HepG2 (cell line): ENCODE data around the gene NECAB2.

ENCODE experiments used
- ARNT ChIP-seq: fragments of 450-650 bp; IDR thresholded peaks from 2 replicates; pipeline ENCODE4 v1.6.1; 2017
- CREB1 ChIP-seq, 2 experiments: fragments of 450-650 bp in 1 of 2; IDR thresholded peaks; 2 replicates each; pipeline ENCODE4 v1.6.1; 2016 to 2017; ENCODE audit warnings: control low read depth in 1 of 2, mild to moderate bottlenecking in 1 of 2, missing compliant biosample characterization in 1 of 2, missing genetic modification characterization in 1 of 2
- MAFK ChIP-seq, 2 experiments: IDR thresholded peaks in 1 of 2; conservative IDR thresholded peaks in 1 of 2; 2 replicates each; pipeline ENCODE4 v1.6.1; 2011; ENCODE audit warnings: improper control_type of control experiment in 2 of 2, low read length in 2 of 2
- NONO ChIP-seq, 2 experiments: fragments of 450-650 bp in 1 of 2; sonication (generic) in 1 of 2; formaldehyde crosslinking in 1 of 2; IDR thresholded peaks in 1 of 2; conservative IDR thresholded peaks in 1 of 2; 2 replicates each; pipeline versions ENCODE4 v1.6.1 to v1.8.0; 2017 to 2022; ENCODE audit warnings: mild to moderate bottlenecking in 1 of 2, missing genetic modification reagents in 1 of 2, moderate library complexity in 1 of 2
- U2AF2 ChIP-seq: fragments of 200-400 bp; formaldehyde crosslinking; IDR thresholded peaks from 2 replicates; pipeline ENCODE4 v1.6.1; 2017; ENCODE audit warnings: low read depth, mild to moderate bottlenecking, low read length
- ZNF24 ChIP-seq: fragments of 450-650 bp; IDR thresholded peaks from 2 replicates; pipeline ENCODE4 v1.6.1; 2017; ENCODE audit warnings: antibody characterized with exemption, mild to moderate bottlenecking
- ZNF263 ChIP-seq: sonication (generic); formaldehyde crosslinking; IDR thresholded peaks from 2 replicates; pipeline ENCODE4 v1.4.0; 2020; ENCODE audit warnings: missing genetic modification reagents
- ZSCAN29 ChIP-seq: sonication (generic); formaldehyde crosslinking; conservative IDR thresholded peaks from 2 replicates; pipeline ENCODE4 v1.4.0; 2020; ENCODE audit warnings: mild to moderate bottlenecking, missing genetic modification reagents
- TF ChIP-seq, protein P1 (sequence below): sonication (generic); formaldehyde crosslinking; IDR thresholded peaks from 2 replicates; pipeline ENCODE4 v1.5.0; 2020; ENCODE audit warnings: mild to moderate bottlenecking, missing genetic modification reagents, moderate library complexity

DNA sequence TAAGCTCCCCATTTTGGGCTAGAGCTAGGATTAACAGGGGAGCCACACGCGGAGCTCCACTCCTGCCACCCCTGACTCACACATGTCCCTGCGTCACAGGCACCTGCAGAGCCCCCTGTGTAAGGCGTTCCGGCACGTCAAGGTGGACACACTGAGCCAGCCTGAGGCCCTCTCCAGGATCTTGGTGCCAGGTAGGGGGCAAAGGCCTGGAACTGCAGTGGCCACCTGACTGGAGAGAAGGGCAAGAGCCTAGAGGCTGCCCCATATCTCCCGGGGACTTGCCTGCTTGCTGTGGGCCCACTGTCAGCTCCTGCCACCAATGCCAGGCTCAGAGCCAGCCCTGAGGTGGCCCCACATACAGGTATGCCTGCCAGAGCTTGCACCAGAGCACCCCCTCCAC is 33.7 kb downstream of the NECAB2 start:
- TF ChIP-seq CREB1 (IDR thresholded peaks at IDR 0.05) (no peak), CREB1 (CRISPR knock-in tag; IDR thresholded peaks at IDR 0.05) (no peak), ZNF263 (CRISPR knock-in tag) (no peak), MAFK (conservative IDR thresholded peaks at IDR 0.05 in 1 of 2, IDR thresholded peaks at IDR 0.05 in 1 of 2; ENCODE audit: low read length in 2 of 2) (no peak), ZSCAN29 (CRISPR knock-in tag) (no peak), NONO (IDR thresholded peaks at IDR 0.05) (no peak), NONO (CRISPR knock-in tag; conservative IDR thresholded peaks at IDR 0.05) (no peak), ARNT (no peak), ZNF24 (no peak), U2AF2 (no peak)
- TF ChIP-seq, protein P1, sequence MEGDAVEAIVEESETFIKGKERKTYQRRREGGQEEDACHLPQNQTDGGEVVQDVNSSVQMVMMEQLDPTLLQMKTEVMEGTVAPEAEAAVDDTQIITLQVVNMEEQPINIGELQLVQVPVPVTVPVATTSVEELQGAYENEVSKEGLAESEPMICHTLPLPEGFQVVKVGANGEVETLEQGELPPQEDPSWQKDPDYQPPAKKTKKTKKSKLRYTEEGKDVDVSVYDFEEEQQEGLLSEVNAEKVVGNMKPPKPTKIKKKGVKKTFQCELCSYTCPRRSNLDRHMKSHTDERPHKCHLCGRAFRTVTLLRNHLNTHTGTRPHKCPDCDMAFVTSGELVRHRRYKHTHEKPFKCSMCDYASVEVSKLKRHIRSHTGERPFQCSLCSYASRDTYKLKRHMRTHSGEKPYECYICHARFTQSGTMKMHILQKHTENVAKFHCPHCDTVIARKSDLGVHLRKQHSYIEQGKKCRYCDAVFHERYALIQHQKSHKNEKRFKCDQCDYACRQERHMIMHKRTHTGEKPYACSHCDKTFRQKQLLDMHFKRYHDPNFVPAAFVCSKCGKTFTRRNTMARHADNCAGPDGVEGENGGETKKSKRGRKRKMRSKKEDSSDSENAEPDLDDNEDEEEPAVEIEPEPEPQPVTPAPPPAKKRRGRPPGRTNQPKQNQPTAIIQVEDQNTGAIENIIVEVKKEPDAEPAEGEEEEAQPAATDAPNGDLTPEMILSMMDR (CRISPR knock-in tag), result no peak
